ENCODE results near the gene MS4A10.

- TF ChIP-seq CTCF (IDR thresholded peaks at IDR 0.05) (no peak), POLR2A (IDR thresholded peaks at IDR 0.05) (no peak), POLR2AphosphoS5 (IDR thresholded peaks at IDR 0.05) (no peak)
These were observed 12.9 kb downstream of the MS4A10 start for GRCh38 chr11:60797846-60798630.
